GM23338 (cell line): ENCODE data around the gene CARTPT. TPM values are rescaled to one million over a fixed set of nuclear protein-coding genes. Genes with fewer than 3 reads are reported as not detected.

Experiments
- ATAC-seq: fragments of 200-7000 bp; cut with Tn5 transposase; 3 replicates; pipeline ENCODE4 v1.9.1; 2020
- DNase-seq: peaks from one replicate; pipeline ENCODE4 v3.0.0-alpha.2; 2015; ENCODE audit warnings: low spot score
- H2AFZ ChIP-seq: fragments of 200-600 bp; sonication (generic); 2 replicates; pipeline ENCODE4 v1.8.0; 2016; ENCODE audit warnings: antibody characterized with exemption, mild to moderate bottlenecking, moderate library complexity
- H3F3A ChIP-seq: fragments of 200-600 bp; sonication (generic); replicated peaks from 2 replicates; pipeline ENCODE4 v1.8.0; 2017; ENCODE audit warnings: antibody characterized with exemption, mixed run types, low read depth
- H3K27ac ChIP-seq: fragments of 200-600 bp; sonication (generic); 2 replicates; pipeline ENCODE4 v1.6.1; 2016; ENCODE audit warnings: low read depth
- H3K27me3 ChIP-seq: fragments of 200-600 bp; sonication (generic); 2 replicates; pipeline ENCODE4 v1.8.0; 2016; ENCODE audit warnings: mild to moderate bottlenecking, mixed run types, moderate library complexity; ENCODE audit not compliant: insufficient read depth
- H3K36me3 ChIP-seq: fragments of 200-600 bp; sonication (generic); 2 replicates; pipeline ENCODE4 v1.8.0; 2016; ENCODE audit warnings: mild to moderate bottlenecking; ENCODE audit not compliant: insufficient read depth
- H3K4me1 ChIP-seq: fragments of 200-600 bp; sonication (generic); 2 replicates; pipeline ENCODE4 v1.8.0; 2016; ENCODE audit warnings: mild to moderate bottlenecking, moderate library complexity; ENCODE audit not compliant: insufficient read depth
- H3K4me2 ChIP-seq: fragments of 200-600 bp; sonication (generic); 2 replicates; pipeline ENCODE4 v1.7.1; 2017; ENCODE audit warnings: mixed run types
- H3K4me3 ChIP-seq: fragments of 200-600 bp; sonication (generic); 2 replicates; pipeline ENCODE4 v1.6.1; 2016; ENCODE audit warnings: mixed run types
- H3K79me2 ChIP-seq: fragments of 200-600 bp; sonication (generic); replicated peaks from 2 replicates; pipeline ENCODE4 v1.8.0; 2017; ENCODE audit warnings: mild to moderate bottlenecking; ENCODE audit not compliant: insufficient read depth
- H3K9me2 ChIP-seq: fragments of 200-600 bp; sonication (generic); 2 replicates; pipeline ENCODE4 v1.8.0; 2017; ENCODE audit not compliant: insufficient read depth
- H4K20me1 ChIP-seq: fragments of 200-600 bp; sonication (generic); replicated peaks from 2 replicates; pipeline ENCODE4 v1.8.0; 2017; ENCODE audit warnings: mild to moderate bottlenecking; ENCODE audit not compliant: insufficient read depth
- H3K27ac Mint-ChIP-seq: 2 replicates; pipeline ENCODE4 v1.8.0; 2020; ENCODE audit warnings: inconsistent platforms, mild to moderate bottlenecking, moderate library complexity, mixed read lengths
- H3K27me3 Mint-ChIP-seq: 3 replicates; pipeline ENCODE4 v1.8.0; 2022; ENCODE audit warnings: low read depth, mild to moderate bottlenecking, moderate library complexity, mixed read lengths, inconsistent platforms; ENCODE audit not compliant: insufficient read depth, poor library complexity
- H3K36me3 Mint-ChIP-seq: 3 replicates; pipeline ENCODE4 v1.8.0; 2021; ENCODE audit warnings: low read depth, mild to moderate bottlenecking, inconsistent platforms, moderate library complexity, mixed read lengths
- H3K4me1 Mint-ChIP-seq: 3 replicates; pipeline ENCODE4 v1.8.0; 2020; ENCODE audit warnings: mild to moderate bottlenecking, inconsistent platforms, mixed read lengths
- H3K4me3 Mint-ChIP-seq: 3 replicates; pipeline ENCODE4 v1.8.0; 2021; ENCODE audit warnings: moderate library complexity, mild to moderate bottlenecking, inconsistent platforms, mixed read lengths
- H3K9me3 Mint-ChIP-seq: 3 replicates; pipeline ENCODE4 v1.8.0; 2020; ENCODE audit warnings: moderate library complexity, mild to moderate bottlenecking, inconsistent platforms, mixed read lengths
- CREB1 ChIP-seq: fragments of 250-450 bp; sonication (Bioruptor Pico); IDR thresholded peaks from 2 replicates; pipeline ENCODE4 v1.5.0; 2020; ENCODE audit warnings: low read depth, mild to moderate bottlenecking, moderate library complexity
- EZH2 ChIP-seq: fragments of 200-600 bp; sonication (generic); IDR thresholded peaks from one replicate; pipeline ENCODE4 v1.8.0; 2017; ENCODE audit warnings: antibody characterized with exemption, mild to moderate bottlenecking, low read depth; ENCODE audit not compliant: unreplicated experiment
- EZH2phosphoT487 ChIP-seq: fragments of 200-600 bp; sonication (generic); IDR thresholded peaks from one replicate; pipeline ENCODE4 v1.8.1; 2018; ENCODE audit warnings: antibody characterized with exemption; ENCODE audit not compliant: unreplicated experiment
- JUNB ChIP-seq: IDR thresholded peaks from one replicate; pipeline ENCODE4 v1.6.1; 2016; ENCODE audit warnings: antibody characterized with exemption; ENCODE audit not compliant: unreplicated experiment
- NANOG ChIP-seq: IDR thresholded peaks from 2 replicates; pipeline ENCODE4 v1.6.1; 2016; ENCODE audit warnings: antibody characterized with exemption, borderline replicate concordance
- POLR2AphosphoS5 ChIP-seq: IDR thresholded peaks from 2 replicates; pipeline ENCODE4 v1.6.1; 2016; ENCODE audit warnings: antibody characterized with exemption, low read depth
- REST ChIP-seq: IDR thresholded peaks from one replicate; pipeline ENCODE4 v1.6.1; 2018; ENCODE audit warnings: antibody characterized with exemption; ENCODE audit not compliant: unreplicated experiment
- STAT1 ChIP-seq: IDR thresholded peaks from one replicate; pipeline ENCODE4 v1.6.1; 2016; ENCODE audit warnings: antibody characterized with exemption; ENCODE audit not compliant: unreplicated experiment
- ZNF114 ChIP-seq: fragments of 250-450 bp; sonication (Bioruptor Pico); IDR thresholded peaks from 2 replicates; pipeline ENCODE4 v1.5.0; 2020; ENCODE audit warnings: mild to moderate bottlenecking, moderate library complexity
- ZNF331 ChIP-seq: fragments of 250-450 bp; sonication (Bioruptor Pico); IDR thresholded peaks from 2 replicates; pipeline ENCODE4 v1.5.0; 2020; ENCODE audit warnings: low read depth, mild to moderate bottlenecking, moderate library complexity
- polyA plus RNA-seq: library from polyadenylated mRNA; unstranded; fragments of >200 nt; fragmentation: Nextera tagmentation; extraction: Ambion mirVana; gene quantifications from 2 replicates; pipeline ENCODE4 v1.2.1, GENCODE V29; 2016
- total RNA-seq: library from RNA; depleted of rRNA; stranded (reverse); fragments of >200 nt; shearing (Covaris generic); gene quantifications from 2 replicates; pipeline ENCODE4 v1.2.3, GENCODE V29; 2014
- TF ChIP-seq, protein P1 (sequence below), 2 experiments: fragments of 200-600 bp in 1 of 2; sonication (generic) in 1 of 2; conservative IDR thresholded peaks; 2 replicates each; pipeline versions ENCODE4 v1.5.1 to v1.6.1; 2016 to 2017; ENCODE audit warnings: antibody characterized with exemption in 2 of 2, low read depth in 2 of 2, mild to moderate bottlenecking in 2 of 2, moderate library complexity in 1 of 2
- TF ChIP-seq, protein P2 (sequence below): IDR thresholded peaks from 2 replicates; pipeline ENCODE4 v1.6.1; 2016; ENCODE audit warnings: antibody characterized with exemption
- TF ChIP-seq, protein P3 (sequence below): fragments of 250-450 bp; sonication (Bioruptor Pico); IDR thresholded peaks from 2 replicates; pipeline ENCODE4 v1.5.0; 2020; ENCODE audit warnings: mild to moderate bottlenecking, moderate library complexity

The CARTPT gene
- total and polyA plus RNA-seq, 2 experiments from 2014 or later, result not detected

DNA sequence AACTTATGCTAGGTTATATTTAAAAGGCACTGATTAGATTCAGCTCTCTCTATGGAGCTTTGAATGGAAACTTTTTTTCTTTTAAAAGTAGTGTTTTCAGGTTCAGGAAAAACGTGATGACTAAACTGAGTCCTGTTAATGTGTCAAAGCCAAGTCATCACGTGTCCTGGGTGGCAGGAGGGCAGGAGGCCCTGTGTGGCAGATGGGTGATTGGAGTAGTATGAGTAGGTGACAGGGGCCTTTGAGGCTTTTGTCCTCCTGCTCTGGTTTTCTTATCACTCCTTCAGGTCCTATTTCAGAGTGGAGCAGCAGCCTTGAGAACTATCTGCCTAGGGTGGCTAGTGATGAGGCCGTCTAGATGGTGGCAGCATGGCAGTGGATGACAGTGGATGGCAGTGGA, 17.7 kb upstream of the CARTPT start:
- no peak overlapping the region for H3K4me3 Mint-ChIP-seq
- Histone ChIP-seq H3K4me1 (peaks cover 6% of the 10 kb centered on the region; the same call in 1 of the 2 replicates), H4K20me1 (no peaks in the 10 kb centered on the region), H3K9me2 (no peaks in the 10 kb centered on the region), H3K4me2 (no peak overlapping the region), H3K36me3 (no peaks in the 10 kb centered on the region), H3K27ac (no peak overlapping the region), H3K4me3 (no peak overlapping the region), H3K79me2 (no peaks in the 10 kb centered on the region), H3F3A (no peaks in the 10 kb centered on the region), H3K27me3 (no peaks in the 10 kb centered on the region), H2AFZ (no peak overlapping the region)
- ATAC-seq, result no peak
- H3K9me3 Mint-ChIP-seq, result no peaks in the 10 kb centered on the region
- TF ChIP-seq CREB1 (CRISPR knock-in tag) (no peak), NANOG (no peak), ZNF114 (CRISPR knock-in tag) (no peak), EZH2phosphoT487 (no peak), JUNB (no peak), EZH2 (no peak), STAT1 (no peak), ZNF331 (CRISPR knock-in tag) (no peak), REST (no peak), POLR2AphosphoS5 (no peak)
- TF ChIP-seq, protein P1, sequence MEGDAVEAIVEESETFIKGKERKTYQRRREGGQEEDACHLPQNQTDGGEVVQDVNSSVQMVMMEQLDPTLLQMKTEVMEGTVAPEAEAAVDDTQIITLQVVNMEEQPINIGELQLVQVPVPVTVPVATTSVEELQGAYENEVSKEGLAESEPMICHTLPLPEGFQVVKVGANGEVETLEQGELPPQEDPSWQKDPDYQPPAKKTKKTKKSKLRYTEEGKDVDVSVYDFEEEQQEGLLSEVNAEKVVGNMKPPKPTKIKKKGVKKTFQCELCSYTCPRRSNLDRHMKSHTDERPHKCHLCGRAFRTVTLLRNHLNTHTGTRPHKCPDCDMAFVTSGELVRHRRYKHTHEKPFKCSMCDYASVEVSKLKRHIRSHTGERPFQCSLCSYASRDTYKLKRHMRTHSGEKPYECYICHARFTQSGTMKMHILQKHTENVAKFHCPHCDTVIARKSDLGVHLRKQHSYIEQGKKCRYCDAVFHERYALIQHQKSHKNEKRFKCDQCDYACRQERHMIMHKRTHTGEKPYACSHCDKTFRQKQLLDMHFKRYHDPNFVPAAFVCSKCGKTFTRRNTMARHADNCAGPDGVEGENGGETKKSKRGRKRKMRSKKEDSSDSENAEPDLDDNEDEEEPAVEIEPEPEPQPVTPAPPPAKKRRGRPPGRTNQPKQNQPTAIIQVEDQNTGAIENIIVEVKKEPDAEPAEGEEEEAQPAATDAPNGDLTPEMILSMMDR (conservative IDR thresholded peaks at IDR 0.05; ENCODE audit: low read depth in 2 of 2), result no peak
- TF ChIP-seq, protein P2, sequence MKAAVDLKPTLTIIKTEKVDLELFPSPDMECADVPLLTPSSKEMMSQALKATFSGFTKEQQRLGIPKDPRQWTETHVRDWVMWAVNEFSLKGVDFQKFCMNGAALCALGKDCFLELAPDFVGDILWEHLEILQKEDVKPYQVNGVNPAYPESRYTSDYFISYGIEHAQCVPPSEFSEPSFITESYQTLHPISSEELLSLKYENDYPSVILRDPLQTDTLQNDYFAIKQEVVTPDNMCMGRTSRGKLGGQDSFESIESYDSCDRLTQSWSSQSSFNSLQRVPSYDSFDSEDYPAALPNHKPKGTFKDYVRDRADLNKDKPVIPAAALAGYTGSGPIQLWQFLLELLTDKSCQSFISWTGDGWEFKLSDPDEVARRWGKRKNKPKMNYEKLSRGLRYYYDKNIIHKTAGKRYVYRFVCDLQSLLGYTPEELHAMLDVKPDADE, result no peak
- TF ChIP-seq, protein P3, sequence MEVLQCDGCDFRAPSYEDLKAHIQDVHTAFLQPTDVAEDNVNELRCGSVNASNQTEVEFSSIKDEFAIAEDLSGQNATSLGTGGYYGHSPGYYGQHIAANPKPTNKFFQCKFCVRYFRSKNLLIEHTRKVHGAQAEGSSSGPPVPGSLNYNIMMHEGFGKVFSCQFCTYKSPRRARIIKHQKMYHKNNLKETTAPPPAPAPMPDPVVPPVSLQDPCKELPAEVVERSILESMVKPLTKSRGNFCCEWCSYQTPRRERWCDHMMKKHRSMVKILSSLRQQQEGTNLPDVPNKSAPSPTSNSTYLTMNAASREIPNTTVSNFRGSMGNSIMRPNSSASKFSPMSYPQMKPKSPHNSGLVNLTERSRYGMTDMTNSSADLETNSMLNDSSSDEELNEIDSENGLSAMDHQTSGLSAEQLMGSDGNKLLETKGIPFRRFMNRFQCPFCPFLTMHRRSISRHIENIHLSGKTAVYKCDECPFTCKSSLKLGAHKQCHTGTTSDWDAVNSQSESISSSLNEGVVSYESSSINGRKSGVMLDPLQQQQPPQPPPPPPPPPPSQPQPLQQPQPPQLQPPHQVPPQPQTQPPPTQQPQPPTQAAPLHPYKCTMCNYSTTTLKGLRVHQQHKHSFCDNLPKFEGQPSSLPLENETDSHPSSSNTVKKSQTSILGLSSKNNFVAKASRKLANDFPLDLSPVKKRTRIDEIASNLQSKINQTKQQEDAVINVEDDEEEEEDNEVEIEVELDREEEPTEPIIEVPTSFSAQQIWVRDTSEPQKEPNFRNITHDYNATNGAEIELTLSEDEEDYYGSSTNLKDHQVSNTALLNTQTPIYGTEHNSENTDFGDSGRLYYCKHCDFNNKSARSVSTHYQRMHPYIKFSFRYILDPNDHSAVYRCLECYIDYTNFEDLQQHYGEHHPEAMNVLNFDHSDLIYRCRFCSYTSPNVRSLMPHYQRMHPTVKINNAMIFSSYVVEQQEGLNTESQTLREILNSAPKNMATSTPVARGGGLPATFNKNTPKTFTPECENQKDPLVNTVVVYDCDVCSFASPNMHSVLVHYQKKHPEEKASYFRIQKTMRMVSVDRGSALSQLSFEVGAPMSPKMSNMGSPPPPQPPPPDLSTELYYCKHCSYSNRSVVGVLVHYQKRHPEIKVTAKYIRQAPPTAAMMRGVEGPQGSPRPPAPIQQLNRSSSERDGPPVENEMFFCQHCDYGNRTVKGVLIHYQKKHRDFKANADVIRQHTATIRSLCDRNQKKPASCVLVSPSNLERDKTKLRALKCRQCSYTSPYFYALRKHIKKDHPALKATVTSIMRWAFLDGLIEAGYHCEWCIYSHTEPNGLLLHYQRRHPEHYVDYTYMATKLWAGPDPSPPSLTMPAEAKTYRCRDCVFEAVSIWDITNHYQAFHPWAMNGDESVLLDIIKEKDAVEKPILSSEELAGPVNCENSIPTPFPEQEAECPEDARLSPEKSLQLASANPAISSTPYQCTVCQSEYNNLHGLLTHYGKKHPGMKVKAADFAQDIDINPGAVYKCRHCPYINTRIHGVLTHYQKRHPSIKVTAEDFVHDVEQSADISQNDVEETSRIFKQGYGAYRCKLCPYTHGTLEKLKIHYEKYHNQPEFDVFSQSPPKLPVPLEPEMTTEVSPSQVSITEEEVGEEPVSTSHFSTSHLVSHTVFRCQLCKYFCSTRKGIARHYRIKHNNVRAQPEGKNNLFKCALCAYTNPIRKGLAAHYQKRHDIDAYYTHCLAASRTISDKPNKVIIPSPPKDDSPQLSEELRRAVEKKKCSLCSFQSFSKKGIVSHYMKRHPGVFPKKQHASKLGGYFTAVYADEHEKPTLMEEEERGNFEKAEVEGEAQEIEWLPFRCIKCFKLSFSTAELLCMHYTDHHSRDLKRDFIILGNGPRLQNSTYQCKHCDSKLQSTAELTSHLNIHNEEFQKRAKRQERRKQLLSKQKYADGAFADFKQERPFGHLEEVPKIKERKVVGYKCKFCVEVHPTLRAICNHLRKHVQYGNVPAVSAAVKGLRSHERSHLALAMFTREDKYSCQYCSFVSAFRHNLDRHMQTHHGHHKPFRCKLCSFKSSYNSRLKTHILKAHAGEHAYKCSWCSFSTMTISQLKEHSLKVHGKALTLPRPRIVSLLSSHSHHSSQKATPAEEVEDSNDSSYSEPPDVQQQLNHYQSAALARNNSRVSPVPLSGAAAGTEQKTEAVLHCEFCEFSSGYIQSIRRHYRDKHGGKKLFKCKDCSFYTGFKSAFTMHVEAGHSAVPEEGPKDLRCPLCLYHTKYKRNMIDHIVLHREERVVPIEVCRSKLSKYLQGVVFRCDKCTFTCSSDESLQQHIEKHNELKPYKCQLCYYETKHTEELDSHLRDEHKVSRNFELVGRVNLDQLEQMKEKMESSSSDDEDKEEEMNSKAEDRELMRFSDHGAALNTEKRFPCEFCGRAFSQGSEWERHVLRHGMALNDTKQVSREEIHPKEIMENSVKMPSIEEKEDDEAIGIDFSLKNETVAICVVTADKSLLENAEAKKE (CRISPR knock-in tag), result no peak
- H3K27ac Mint-ChIP-seq, result no peak overlapping the region
- H3K36me3 Mint-ChIP-seq, result no peaks in the 10 kb centered on the region; the same call in 2 of the 3 replicates
- H3K4me1 Mint-ChIP-seq, result peaks cover 19% of the 10 kb centered on the region
- peaks cover 4% of the 10 kb centered on the region for H3K27me3 Mint-ChIP-seq
- DNase-seq, result no peak
